Spleen (tissue), 11 donors: ENCODE measurements around the gene CNPY1. TPM values are rescaled to one million over a fixed set of nuclear protein-coding genes. Genes with fewer than 3 reads are reported as not detected.

Source experiments
- DNase-seq: peaks from one replicate; pipeline ENCODE4 v3.0.0-alpha.2; 2020
- H3K27ac ChIP-seq, 8 donors: fragments of 200-600 bp; sonication (generic) in 7 of 8; 1 replicate in 4 of 8; 2 replicates in 4 of 8; pipeline versions ENCODE4 v1.5.0 to v1.8.0; 2016 to 2021; ENCODE audit warnings: inconsistent platforms in 4 of 8, mild to moderate bottlenecking in 4 of 8, moderate library complexity in 1 of 8
- H3K27me3 ChIP-seq, 7 donors: fragments of 200-600 bp; sonication (generic) in 6 of 7; replicated peaks in 1 of 7; 1 replicate in 4 of 7; 2 replicates in 3 of 7; pipeline versions ENCODE4 v1.5.0 to v1.8.0; 2016 to 2021; ENCODE audit warnings: inconsistent platforms in 3 of 7, mild to moderate bottlenecking in 1 of 7
- H3K36me3 ChIP-seq, 6 donors: fragments of 200-600 bp; sonication (generic) in 5 of 6; 1 replicate in 4 of 6; 2 replicates in 2 of 6; pipeline versions ENCODE4 v1.5.0 to v1.8.0; 2016 to 2021; ENCODE audit warnings: inconsistent platforms in 2 of 6
- H3K4me1 ChIP-seq, 6 donors: fragments of 200-600 bp; sonication (generic) in 5 of 6; 1 replicate in 3 of 6; 2 replicates in 3 of 6; pipeline versions ENCODE4 v1.5.0 to v1.8.0; 2016 to 2021; ENCODE audit warnings: inconsistent platforms in 3 of 6
- H3K4me3 ChIP-seq, 8 donors: fragments of 200-600 bp; sonication (generic) in 7 of 8; 1 replicate in 4 of 8; 2 replicates in 4 of 8; pipeline versions ENCODE4 v1.5.0 to v1.8.0; 2016 to 2021; ENCODE audit warnings: inconsistent platforms in 4 of 8, mild to moderate bottlenecking in 4 of 8, moderate library complexity in 2 of 8
- H3K9me3 ChIP-seq, 8 donors: fragments of 200-600 bp; sonication (generic) in 7 of 8; 1 replicate in 4 of 8; 2 replicates in 4 of 8; pipeline versions ENCODE4 v1.5.0 to v1.8.0; 2016 to 2021; ENCODE audit warnings: inconsistent platforms in 4 of 8
- POLR2A ChIP-seq, 3 donors: fragments of 450-650 bp; IDR thresholded peaks; one replicate each; pipeline ENCODE4 v1.5.1; 2017; ENCODE audit warnings: antibody characterized with exemption in 3 of 3, mild to moderate bottlenecking in 1 of 3
- POLR2AphosphoS5 ChIP-seq, 3 donors: sonication (generic); formaldehyde crosslinking; IDR thresholded peaks; one replicate each; pipeline ENCODE4 v1.5.1; 2017; ENCODE audit warnings: antibody characterized with exemption in 3 of 3
- WGBS, 5 donors: extraction: QIAGEN DNeasy Blood & Tissue Kit in 3 of 5; methylation state at CpG; one replicate each; pipeline versions ENCODE4 v1.1.5 to v1.1.7; 2013 to 2018; 5-methylcytosine and 5-hydroxymethylcytosine counted together
- intact Hi-C: fragments of 100-400 bp; cut with DNase I; formaldehyde crosslinking; loops from one replicate; pipeline ENCODE4 v1.15.0; 2023; ENCODE audit warnings: low total_unique reads
- polyA plus RNA-seq, 3 donors: library from polyadenylated mRNA; stranded (reverse); fragments of 200-250 nt; gene quantifications; one replicate each; pipeline ENCODE4 v1.2.1, GENCODE V29; 2013
- total RNA-seq, 7 donors: library from RNA; depleted of rRNA in 3 of 7; stranded (reverse); fragments of >200 nt in 3 of 7; fragmentation: NEBNext Ultra II Directional in 4 of 7; extraction: Animal tissue kit (Norgen Biotek cat#: 25700) in 4 of 7; gene quantifications; one replicate each; pipeline versions ENCODE4 v1.1.0 to v1.2.1, GENCODE V29; 2016 to 2021
- TF ChIP-seq, protein P1 (sequence below), 11 experiments: fragments of 200-600 bp in 7 of 11; fragments of 450-650 bp in 4 of 11; sonication (generic) in 4 of 11; IDR thresholded peaks in 8 of 11; conservative IDR thresholded peaks in 3 of 11; 1 replicate in 7 of 11; 2 replicates in 4 of 11; pipeline versions ENCODE4 v1.4.0 to v1.8.0; 2016 to 2021; ENCODE audit warnings: antibody characterized with exemption in 11 of 11, inconsistent platforms in 4 of 11, mild to moderate bottlenecking in 1 of 11
- donor health status: healthy with polysubstance abuse.
- donor health status: DM: no; HTN: no; CAD: no; lungs with moderate emphysema.
- donor health status: DM: no; HTN: no; CAD: no.
- donor health status: Bipolar disorder and iron deficiency.
- donor health status: healthy.
- donor health status: DM: no; HTN: no; CAD: no.
- donor health status: DM: yes; HTN: yes; CAD: no.

CNPY1 gene
- total and polyA plus RNA-seq, 10 donors, result not detected

DNA sequence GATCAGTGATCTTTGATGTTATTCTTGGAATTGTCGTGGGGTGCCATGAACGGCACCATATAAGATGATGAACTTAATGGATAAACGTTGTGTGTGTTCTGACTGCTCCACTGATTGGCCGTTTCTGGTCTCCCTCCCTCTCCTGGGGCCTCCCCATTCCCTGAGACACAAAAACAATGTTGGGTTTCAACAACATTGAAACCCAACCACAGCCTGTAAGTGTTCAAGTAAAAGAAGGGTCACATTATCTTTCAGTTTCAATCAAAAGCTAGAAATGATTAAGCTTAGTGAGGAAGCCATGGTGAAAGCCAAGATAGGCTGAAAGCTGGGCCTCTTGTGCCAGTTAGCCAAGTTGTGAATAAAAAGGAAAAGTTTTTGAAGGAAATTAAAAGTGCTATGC is 68.9 kb downstream of the CNPY1 start:
- intact Hi-C loops, result no loop called here
- no peak for DNase-seq
- H3K36me3 ChIP-seq, result no peaks in the 10 kb centered on the region
- peaks cover 0 to 15% (median 0%) of the 10 kb centered on the region in 8 donors for H3K9me3 ChIP-seq
- H3K27me3 ChIP-seq, result peaks cover 0 to 99% (median 33%) of the 10 kb centered on the region in 7 donors
- H3K4me3 ChIP-seq, result no peak overlapping the region
- TF ChIP-seq, protein P1, sequence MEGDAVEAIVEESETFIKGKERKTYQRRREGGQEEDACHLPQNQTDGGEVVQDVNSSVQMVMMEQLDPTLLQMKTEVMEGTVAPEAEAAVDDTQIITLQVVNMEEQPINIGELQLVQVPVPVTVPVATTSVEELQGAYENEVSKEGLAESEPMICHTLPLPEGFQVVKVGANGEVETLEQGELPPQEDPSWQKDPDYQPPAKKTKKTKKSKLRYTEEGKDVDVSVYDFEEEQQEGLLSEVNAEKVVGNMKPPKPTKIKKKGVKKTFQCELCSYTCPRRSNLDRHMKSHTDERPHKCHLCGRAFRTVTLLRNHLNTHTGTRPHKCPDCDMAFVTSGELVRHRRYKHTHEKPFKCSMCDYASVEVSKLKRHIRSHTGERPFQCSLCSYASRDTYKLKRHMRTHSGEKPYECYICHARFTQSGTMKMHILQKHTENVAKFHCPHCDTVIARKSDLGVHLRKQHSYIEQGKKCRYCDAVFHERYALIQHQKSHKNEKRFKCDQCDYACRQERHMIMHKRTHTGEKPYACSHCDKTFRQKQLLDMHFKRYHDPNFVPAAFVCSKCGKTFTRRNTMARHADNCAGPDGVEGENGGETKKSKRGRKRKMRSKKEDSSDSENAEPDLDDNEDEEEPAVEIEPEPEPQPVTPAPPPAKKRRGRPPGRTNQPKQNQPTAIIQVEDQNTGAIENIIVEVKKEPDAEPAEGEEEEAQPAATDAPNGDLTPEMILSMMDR (IDR thresholded peaks at IDR 0.05 in 8 of 11, conservative IDR thresholded peaks at IDR 0.05 in 3 of 11), result no peak
- TF ChIP-seq POLR2AphosphoS5 (IDR thresholded peaks at IDR 0.05) (no peak), POLR2A (IDR thresholded peaks at IDR 0.05) (no peak)
- H3K27ac ChIP-seq, result no peak overlapping the region
- WGBS, 5 donors, result 71 to 85% (median 74%) methylated on average over 4 of the region's 4 CpGs
- H3K4me1 ChIP-seq, result peaks cover 0 to 6% (median 0%) of the 10 kb centered on the region in 6 donors

DNA sequence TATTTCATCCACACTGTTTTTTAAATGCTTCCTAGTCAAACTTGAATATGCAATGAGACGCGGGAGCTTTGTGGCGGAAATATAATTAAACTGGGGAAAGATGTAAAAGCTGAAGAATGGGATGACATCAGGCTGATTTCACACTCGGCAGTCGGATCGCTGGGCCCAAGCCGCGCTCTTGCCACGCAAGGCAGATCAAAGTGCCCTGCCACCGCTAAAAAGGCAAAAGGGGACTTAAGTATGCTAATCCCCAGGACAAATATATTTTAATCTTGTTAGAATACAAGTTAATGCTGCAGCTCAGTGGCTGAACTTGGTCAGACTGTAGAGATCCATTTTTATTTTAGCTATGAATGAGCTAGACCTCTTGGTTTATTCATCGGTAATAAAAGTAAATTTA is 74.6 kb downstream of the CNPY1 start:
- WGBS, 5 donors, result 5 to 16% (median 10%) methylated on average over 11 of the region's 11 CpGs
- DNase-seq, result no peak

GRCh38 chr7:155470686-155471638 is 75.4 kb downstream of the CNPY1 start:
- Histone ChIP-seq H3K4me3 (no peak overlapping the region), H3K27me3 (peaks cover 34 to 100% (median 85%) of the 10 kb centered on the region in 7 donors), H3K4me1 (peaks cover 12 to 37% (median 28%) of the 10 kb centered on the region in 6 donors), H3K27ac (no peak overlapping the region), H3K36me3 (no peaks in the 10 kb centered on the region), H3K9me3 (peaks cover 0 to 10% (median 0%) of the 10 kb centered on the region in 8 donors)
- peak; percentile 29 for DNase-seq
- 7 to 9% (median 8%) methylated on average over 23 to 24 of the region's 24 CpGs for WGBS, 5 donors
- no peak for TF ChIP-seq POLR2A (IDR thresholded peaks at IDR 0.05)
- TF ChIP-seq POLR2AphosphoS5 (IDR thresholded peaks at IDR 0.05), result no peak
- TF ChIP-seq, protein P1 (IDR thresholded peaks at IDR 0.05 in 8 of 11, conservative IDR thresholded peaks at IDR 0.05 in 3 of 11), result no peak
- intact Hi-C loops, result no loop called here

More for the DNA sequence above, 74.6 kb downstream of the CNPY1 start:
- H3K4me3 ChIP-seq, result no peak overlapping the region
- H3K4me1 ChIP-seq, result peaks cover 7 to 30% (median 20%) of the 10 kb centered on the region in 6 donors
- peaks cover 27 to 100% (median 84%) of the 10 kb centered on the region in 7 donors for H3K27me3 ChIP-seq
- intact Hi-C loops, result no loop called here
- no peak overlapping the region for H3K27ac ChIP-seq
- H3K9me3 ChIP-seq, result peaks cover 0 to 15% (median 0%) of the 10 kb centered on the region in 8 donors
- H3K36me3 ChIP-seq, result no peaks in the 10 kb centered on the region
- TF ChIP-seq POLR2AphosphoS5 (IDR thresholded peaks at IDR 0.05) (no peak), POLR2A (IDR thresholded peaks at IDR 0.05) (no peak)
- TF ChIP-seq, protein P1 (IDR thresholded peaks at IDR 0.05 in 8 of 11, conservative IDR thresholded peaks at IDR 0.05 in 3 of 11), result no peak

DNA sequence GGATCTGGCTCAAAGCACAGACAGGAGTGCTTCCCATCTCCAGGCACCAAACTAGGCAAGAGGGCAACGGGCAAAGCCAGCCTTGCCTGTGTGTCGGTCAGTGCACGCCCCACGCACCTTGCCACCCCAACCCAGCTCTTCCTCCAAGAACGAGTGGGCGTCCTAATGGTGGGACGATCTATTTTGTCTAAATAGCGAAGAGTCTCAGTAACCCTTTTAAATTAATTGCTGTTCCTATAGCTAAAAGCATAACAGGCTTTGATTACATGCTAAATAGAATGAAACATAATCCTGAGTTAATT is 76.2 kb downstream of the CNPY1 start:
- H3K4me1 ChIP-seq, result peaks cover 12 to 43% (median 32%) of the 10 kb centered on the region in 6 donors
- H3K9me3 ChIP-seq, result peaks cover 0 to 2% (median 0%) of the 10 kb centered on the region in 8 donors
- no peak overlapping the region for H3K4me3 ChIP-seq
- no peaks in the 10 kb centered on the region for H3K36me3 ChIP-seq
- intact Hi-C loops, result no loop called here
- peaks cover 34 to 100% (median 93%) of the 10 kb centered on the region in 7 donors for H3K27me3 ChIP-seq
- peak; percentile 47 for DNase-seq
- no peak overlapping the region for H3K27ac ChIP-seq
- TF ChIP-seq POLR2A (IDR thresholded peaks at IDR 0.05) (no peak), POLR2AphosphoS5 (IDR thresholded peaks at IDR 0.05) (no peak)
- TF ChIP-seq, protein P1 (IDR thresholded peaks at IDR 0.05 in 8 of 11, conservative IDR thresholded peaks at IDR 0.05 in 3 of 11), result no peak
- WGBS, 5 donors, result 20 to 31% (median 23%) methylated on average over 8 of the region's 8 CpGs
